IMR-90 (cell line): ENCODE measurements around the gene HDAC9. TPM values are rescaled to one million over a fixed set of nuclear protein-coding genes. Genes with fewer than 3 reads are reported as not detected.

Experiments
- ATAC-seq: fragments of 200-7000 bp; cut with Tn5 transposase; 2 replicates; pipeline ENCODE4 v1.9.1; 2020; ENCODE audit warnings: low read depth, mild to moderate bottlenecking, moderate library complexity
- BruUV-seq: library from RNA; stranded (reverse); fragments of 400-500 nt; replicated peaks from 2 replicates; lab custom pipeline; 2021; lab: Mats Ljungman, UMichigan
- CTCF ChIA-PET: fragments of 300-600 bp; formaldehyde crosslinking; extraction: SDS; loops from one replicate; lab custom pipeline; 2021; ENCODE audit warnings: antibody characterized with exemption; lab: Yijun Ruan, JAX
- POLR2A ChIA-PET: fragments of 300-600 bp; sonication (Branson Sonifier 250); formaldehyde crosslinking; loops from one replicate; lab custom pipeline; 2022; ENCODE audit warnings: antibody characterized with exemption; ENCODE audit not compliant: unreplicated experiment; lab: Charles Lee
- DNase-seq: peaks from one replicate; pipeline ENCODE4 v3.0.0; 2013
- H2AFZ ChIP-seq: replicated peaks from 2 replicates; pipeline ENCODE3; 2013; ENCODE audit warnings: low read length, mild to moderate bottlenecking; ENCODE audit not compliant: poor library complexity
- H2AK5ac ChIP-seq: 2 replicates; pipeline ENCODE4 v1.6.1; 2013; ENCODE audit warnings: low read depth, low read length, inconsistent platforms
- H2AK9ac ChIP-seq: replicated peaks from 2 replicates; pipeline ENCODE3; 2013; ENCODE audit warnings: mild to moderate bottlenecking, low read depth, low read length, moderate library complexity; ENCODE audit not compliant: poor library complexity
- H2BK120ac ChIP-seq: 2 replicates; pipeline ENCODE4 v1.6.1; 2013; ENCODE audit warnings: low read depth, low read length, inconsistent platforms
- H2BK15ac ChIP-seq: 3 replicates; pipeline ENCODE4 v1.6.1; 2013; ENCODE audit warnings: low read depth, low read length, inconsistent platforms
- H2BK20ac ChIP-seq: 2 replicates; pipeline ENCODE4 v1.6.1; 2013; ENCODE audit warnings: low read depth, mild to moderate bottlenecking, inconsistent platforms, low read length, moderate library complexity
- H2BK5ac ChIP-seq: 2 replicates; pipeline ENCODE4 v1.6.1; 2013; ENCODE audit warnings: mild to moderate bottlenecking, low read depth, low read length, inconsistent platforms; ENCODE audit not compliant: poor library complexity, severe bottlenecking
- H3K14ac ChIP-seq: replicated peaks from 2 replicates; pipeline ENCODE4 v1.6.1; 2013; ENCODE audit warnings: low read depth, low read length, inconsistent platforms
- H3K18ac ChIP-seq: 2 replicates; pipeline ENCODE4 v1.6.1; 2013; ENCODE audit warnings: low read depth, low read length, control low read depth
- H3K23ac ChIP-seq: 2 replicates; pipeline ENCODE4 v1.6.1; 2013; ENCODE audit warnings: low read depth, low read length, inconsistent platforms
- H3K27ac ChIP-seq: 2 replicates; pipeline ENCODE4 v1.5.1; 2013; ENCODE audit warnings: mild to moderate bottlenecking, control low read depth, low read length; ENCODE audit not compliant: insufficient read depth
- H3K27me3 ChIP-seq: 2 replicates; pipeline ENCODE4 v1.6.1; 2013; ENCODE audit warnings: low read length; ENCODE audit not compliant: control insufficient read depth, insufficient read depth
- H3K36me3 ChIP-seq: 2 replicates; pipeline ENCODE4 v1.6.1; 2013; ENCODE audit warnings: low read length, mixed read lengths; ENCODE audit not compliant: control insufficient read depth, insufficient read depth
- H3K4ac ChIP-seq: 2 replicates; pipeline ENCODE4 v1.6.1; 2013; ENCODE audit warnings: low read depth, low read length, inconsistent platforms
- H3K4me1 ChIP-seq: 2 replicates; pipeline ENCODE4 v1.6.1; 2013; ENCODE audit warnings: low read length, mixed read lengths; ENCODE audit not compliant: control insufficient read depth, insufficient read depth
- H3K4me2 ChIP-seq: 2 replicates; pipeline ENCODE4 v1.6.1; 2013; ENCODE audit warnings: low read depth, mild to moderate bottlenecking, control low read depth, low read length, moderate library complexity
- H3K4me3 ChIP-seq: 2 replicates; pipeline ENCODE4 v1.5.1; 2013; ENCODE audit warnings: low read depth, mild to moderate bottlenecking, control low read depth, low read length, moderate library complexity; ENCODE audit not compliant: insufficient read depth
- H3K56ac ChIP-seq: 2 replicates; pipeline ENCODE4 v1.6.1; 2013; ENCODE audit warnings: low read length, inconsistent platforms; ENCODE audit not compliant: insufficient read depth; ENCODE audit errors: extremely low read depth
- H3K79me1 ChIP-seq, 2 experiments: 2 replicates each; pipeline ENCODE4 v1.6.1; 2013; ENCODE audit warnings: low read length in 2 of 2, inconsistent platforms in 1 of 2, low read depth in 1 of 2
- H3K9ac ChIP-seq: 2 replicates; pipeline ENCODE4 v1.6.1; 2013; ENCODE audit warnings: low read depth, low read length, control low read depth
- H3K9me1 ChIP-seq: 2 replicates; pipeline ENCODE4 v1.6.1; 2013; ENCODE audit warnings: low read length, inconsistent platforms; ENCODE audit not compliant: insufficient read depth
- H3K9me3 ChIP-seq: 2 replicates; pipeline ENCODE4 v1.6.1; 2013; ENCODE audit warnings: low read length; ENCODE audit not compliant: control insufficient read depth, insufficient read depth
- H4K20me1 ChIP-seq: 2 replicates; pipeline ENCODE4 v1.6.1; 2013; ENCODE audit warnings: low read length, inconsistent platforms; ENCODE audit not compliant: insufficient read depth
- H4K5ac ChIP-seq: 2 replicates; pipeline ENCODE4 v1.6.1; 2013; ENCODE audit warnings: mild to moderate bottlenecking, low read depth, low read length, control low read depth
- H4K8ac ChIP-seq, 2 experiments: 2 replicates each; pipeline ENCODE4 v1.6.1; 2013; ENCODE audit warnings: low read depth in 2 of 2, low read length in 2 of 2, control low read depth in 1 of 2, inconsistent platforms in 1 of 2
- H4K91ac ChIP-seq: 2 replicates; pipeline ENCODE4 v1.6.1; 2013; ENCODE audit warnings: low read depth, low read length, inconsistent platforms; ENCODE audit not compliant: insufficient read depth
- BHLHE40 ChIP-seq: fragments of 150-350 bp; IDR thresholded peaks from 2 replicates; pipeline ENCODE4 v1.6.1; 2016; ENCODE audit warnings: mild to moderate bottlenecking, low read depth, low read length
- CEBPB ChIP-seq: IDR thresholded peaks from 2 replicates; pipeline ENCODE4 v1.6.1; 2012; ENCODE audit warnings: low read depth, low read length, improper control_type of control experiment
- CHD1 ChIP-seq: IDR thresholded peaks from 2 replicates; pipeline ENCODE4 v1.6.1; 2012; ENCODE audit warnings: low read depth, low read length, improper control_type of control experiment
- CTCF ChIP-seq: conservative IDR thresholded peaks from 2 replicates; pipeline ENCODE4 v1.5.1; 2012; ENCODE audit warnings: mild to moderate bottlenecking, low read depth, low read length, improper control_type of control experiment
- ELK1 ChIP-seq: fragments of 150-350 bp; IDR thresholded peaks from 2 replicates; pipeline ENCODE4 v1.6.1; 2016; ENCODE audit warnings: low read depth, mild to moderate bottlenecking, low read length, moderate library complexity, borderline replicate concordance
- FOS ChIP-seq: fragments of 150-350 bp; IDR thresholded peaks from 2 replicates; pipeline ENCODE4 v1.6.1; 2016; ENCODE audit warnings: low read depth, low read length
- MAZ ChIP-seq: IDR thresholded peaks from 2 replicates; pipeline ENCODE4 v1.6.1; 2012; ENCODE audit warnings: low read depth, mild to moderate bottlenecking, low read length, improper control_type of control experiment, moderate library complexity, borderline replicate concordance
- MXI1 ChIP-seq: IDR thresholded peaks from 2 replicates; pipeline ENCODE4 v1.6.1; 2012; ENCODE audit warnings: low read depth, mild to moderate bottlenecking, low read length, moderate library complexity, borderline replicate concordance
- NFE2L2 ChIP-seq: fragments of 150-350 bp; IDR thresholded peaks from 2 replicates; pipeline ENCODE4 v1.6.1; 2016; ENCODE audit warnings: low read depth, mild to moderate bottlenecking, low read length
- POLR2A ChIP-seq: IDR thresholded peaks from 2 replicates; pipeline ENCODE4 v1.6.1; 2012; ENCODE audit warnings: mild to moderate bottlenecking, low read depth, low read length
- RAD21 ChIP-seq: IDR thresholded peaks from 2 replicates; pipeline ENCODE4 v1.6.1; 2012; ENCODE audit warnings: low read length, improper control_type of control experiment
- RCOR1 ChIP-seq: IDR thresholded peaks from 2 replicates; pipeline ENCODE4 v1.6.1; 2012; ENCODE audit warnings: mild to moderate bottlenecking, low read length, improper control_type of control experiment; ENCODE audit not compliant: insufficient replicate concordance
- RFX5 ChIP-seq: IDR thresholded peaks from 2 replicates; pipeline ENCODE4 v1.8.0; 2012; ENCODE audit warnings: low read depth, mild to moderate bottlenecking, low read length, moderate library complexity
- SMC3 ChIP-seq: fragments of 150-350 bp; IDR thresholded peaks from 2 replicates; pipeline ENCODE4 v1.6.1; 2016; ENCODE audit warnings: low read depth, mild to moderate bottlenecking, antibody characterized with exemption, low read length, moderate library complexity
- USF2 ChIP-seq: fragments of 150-350 bp; IDR thresholded peaks from 2 replicates; pipeline ENCODE4 v1.6.1; 2017; ENCODE audit warnings: mild to moderate bottlenecking, antibody characterized with exemption, low read length, low read depth
- WGBS, 2 experiments: methylation state at CpG; one replicate each; pipeline versions ENCODE4 v1.1.5 to v1.1.7; 2013; ENCODE audit warnings: missing lambda C conversion rate in 2 of 2; ENCODE audit not compliant: insufficient read length in 1 of 2; ENCODE audit errors: extremely low coverage in 2 of 2; 5-methylcytosine and 5-hydroxymethylcytosine counted together
- dilution Hi-C: fragments of 300-500 bp; cut with HindIII; formaldehyde crosslinking; loops from one replicate; pipeline ENCODE4 v1.14.3; 2018; ENCODE audit warnings: low sequenced_read_pairs; ENCODE audit not compliant: unreplicated experiment
- in situ Hi-C: fragments of 300-500 bp; cut with MboI; formaldehyde crosslinking; loops from 3 replicates; pipeline ENCODE4 v1.14.3; 2019; ENCODE audit warnings: low sequenced_read_pairs, inconsistent platforms, mixed read lengths
- intact Hi-C: fragments of 100-400 bp; cut with micrococcal nuclease; formaldehyde crosslinking; loops from 2 replicates; pipeline ENCODE4 v1.10.0; 2022
- polyA plus RNA-seq, 3 experiments: library from polyadenylated mRNA; depleted of rRNA; stranded (reverse); fragments of >200 nt; gene quantifications; 2 replicates each; pipeline ENCODE4 v1.2.3, GENCODE V29; 2012; ENCODE audit warnings: low replicate concordance in 1 of 3
- total RNA-seq: library from RNA; depleted of rRNA; stranded (reverse); fragments of >200 nt; gene quantifications from 2 replicates; pipeline ENCODE4 v1.2.3, GENCODE V29; 2012

HDAC9 gene
- total and polyA plus RNA-seq, 2 of the 4 experiments (the other 2 are of a cell fraction), result 4.3 to 24.7 TPM

GRCh38 chr7:18499407-18500177, 4.0 kb downstream of the HDAC9 start:
- no peak overlapping the region for H4K91ac ChIP-seq
- H2AK5ac ChIP-seq, result no peak overlapping the region
- no peaks in the 10 kb centered on the region for H3K27me3 ChIP-seq
- H3K9ac ChIP-seq, result no peak overlapping the region
- no peak overlapping the region for H3K56ac ChIP-seq
- no peaks in the 10 kb centered on the region for H3K9me3 ChIP-seq
- no peak overlapping the region for H3K4ac ChIP-seq
- no peak overlapping the region for H2BK5ac ChIP-seq
- H3K9me1 ChIP-seq, result no peaks in the 10 kb centered on the region; the same call in 1 of the 2 replicates
- no peak overlapping the region for H2BK15ac ChIP-seq
- H3K27ac ChIP-seq, result no peak overlapping the region
- no peak overlapping the region for H2BK120ac ChIP-seq
- in situ Hi-C loops (no loop called here), dilution Hi-C loops (no loop called here), intact Hi-C loops (loop anchor here (5.0 kb wide), 1 partner anchor 142 kb away; no protein-coding TSS in a partner anchor)
- H3K4me3 ChIP-seq, result no peak overlapping the region
- H2BK20ac ChIP-seq, result no peak overlapping the region
- no peak overlapping the region for H3K23ac ChIP-seq
- H3K79me1 ChIP-seq, result 0 out of 4 replicates have a peak, but pooled peaks cover 0 to 4% of the 10 kb centered on the region in 2 experiments
- no peak overlapping the region for H4K8ac ChIP-seq
- ChIA-PET POLR2A (no interaction called here), CTCF (no interaction called here)
- ATAC-seq, result no peak
- H3K4me1 ChIP-seq, result no peaks in the 10 kb centered on the region; the same call in 1 of the 2 replicates
- no peak overlapping the region for H3K4me2 ChIP-seq
- no peak overlapping the region for H2AFZ ChIP-seq
- no peak overlapping the region for H2AK9ac ChIP-seq
- no peak overlapping the region for H3K14ac ChIP-seq
- H4K5ac ChIP-seq, result no peak overlapping the region
- BruUV-seq, result no TSS peak
- no peak overlapping the region for H3K18ac ChIP-seq
- no peaks in the 10 kb centered on the region for H3K36me3 ChIP-seq
- DNase-seq, result no peak
- no CpG with 5 or more reads among the region's 2 CpGs for WGBS, 2 experiments
- no peaks in the 10 kb centered on the region for H4K20me1 ChIP-seq
- no peak for TF ChIP-seq ELK1
- TF ChIP-seq CTCF, result no peak
- no peak for TF ChIP-seq SMC3
- TF ChIP-seq CEBPB, result no peak
- no peak for TF ChIP-seq RCOR1
- no peak for TF ChIP-seq RAD21
- no peak for TF ChIP-seq BHLHE40
- no peak for TF ChIP-seq RFX5
- TF ChIP-seq USF2, result no peak
- TF ChIP-seq CHD1, result no peak
- TF ChIP-seq MAZ, result no peak
- TF ChIP-seq FOS, result no peak
- no peak for TF ChIP-seq MXI1
- no peak for TF ChIP-seq POLR2A
- TF ChIP-seq NFE2L2, result no peak
